T-helper 2 cell treated with Interferon-gamma antibody and Interleukin-4, amounts not matched to agents 5 μg/mL and 100 μg/mL, for 36 hours (primary cell): ENCODE data around the gene PPP1R13B.
A peak's percentile ranks its signal among the peaks of the same experiment; 100 is the strongest.

Source experiments
- DNase-seq: peaks from one replicate; pipeline ENCODE4 v3.0.0; 2021; ENCODE audit warnings: low spot score
- H3K27ac Mint-ChIP-seq: one replicate; pipeline ENCODE4 v1.8.0; 2021; ENCODE audit warnings: mild to moderate bottlenecking, mixed read lengths
- H3K27me3 Mint-ChIP-seq: one replicate; pipeline ENCODE4 v1.8.0; 2021; ENCODE audit warnings: low read depth, mixed read lengths
- H3K36me3 Mint-ChIP-seq: one replicate; pipeline ENCODE4 v1.8.0; 2021; ENCODE audit warnings: low read depth, mixed read lengths
- H3K4me1 Mint-ChIP-seq: one replicate; pipeline ENCODE4 v1.8.0; 2021; ENCODE audit warnings: low read depth, mixed read lengths
- H3K4me3 Mint-ChIP-seq: one replicate; pipeline ENCODE4 v1.8.0; 2022; ENCODE audit warnings: mild to moderate bottlenecking, moderate library complexity, mixed read lengths
- H3K9me3 Mint-ChIP-seq: one replicate; pipeline ENCODE4 v1.8.0; 2021; ENCODE audit warnings: mixed read lengths

PPP1R13B gene

GRCh38 chr14:103858063-103858781, 10.8 kb upstream of the PPP1R13B start:
- Mint-ChIP-seq H3K9me3 (no peaks in the 10 kb centered on the region), H3K27ac (no peak overlapping the region), H3K4me1 (peaks cover 4% of the 10 kb centered on the region), H3K27me3 (no peaks in the 10 kb centered on the region), H3K36me3 (no peaks in the 10 kb centered on the region), H3K4me3 (no peak overlapping the region)
- no peak for DNase-seq

DNA sequence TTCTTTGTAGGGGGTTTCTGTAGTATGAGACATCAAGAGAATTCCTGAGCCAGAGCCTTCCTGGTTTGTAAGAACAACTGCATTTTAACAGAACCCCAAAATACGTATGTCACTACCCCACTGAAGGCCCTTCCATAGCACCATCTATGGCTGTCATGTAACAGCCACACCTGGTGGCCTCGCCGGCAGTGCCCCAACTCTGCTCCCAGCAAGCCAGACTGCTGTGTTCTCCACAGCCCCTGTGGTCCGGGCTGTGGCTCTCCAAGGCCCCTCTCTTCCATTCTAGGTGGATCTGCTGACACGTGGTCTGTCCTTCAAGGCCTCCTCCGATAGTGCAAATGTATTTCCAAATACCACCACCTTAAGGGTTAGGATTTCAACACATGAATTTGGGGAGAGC, 9.9 kb upstream of the PPP1R13B start:
- Mint-ChIP-seq H3K36me3 (no peaks in the 10 kb centered on the region), H3K4me3 (no peak overlapping the region), H3K9me3 (no peaks in the 10 kb centered on the region), H3K27me3 (peaks cover 2% of the 10 kb centered on the region), H3K27ac (no peak overlapping the region), H3K4me1 (peaks cover 4% of the 10 kb centered on the region)
- DNase-seq = no peak

DNA sequence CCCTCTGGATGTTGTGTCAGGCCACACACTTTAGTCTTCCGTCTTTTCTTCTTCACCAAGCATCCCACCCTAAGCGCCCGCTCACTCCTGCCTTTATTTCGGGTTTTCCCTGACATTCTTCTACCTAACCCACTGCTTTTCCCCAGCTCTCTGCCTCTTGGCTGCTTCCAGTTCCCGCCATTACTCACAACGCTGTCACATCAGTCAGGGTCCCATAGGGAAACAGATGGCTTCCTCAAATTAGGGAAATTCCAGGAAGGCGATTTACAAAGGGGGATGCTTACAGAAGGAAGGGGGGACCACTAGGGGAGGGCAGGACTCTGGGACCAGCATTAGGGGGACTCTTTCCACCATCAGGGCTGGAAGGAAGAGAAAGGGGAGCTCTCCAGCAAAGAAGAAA, 9.2 kb upstream of the PPP1R13B start:
- Mint-ChIP-seq H3K9me3 (no peaks in the 10 kb centered on the region), H3K27me3 (peaks cover 2% of the 10 kb centered on the region), H3K4me3 (no peak overlapping the region), H3K36me3 (no peaks in the 10 kb centered on the region), H3K27ac (no peak overlapping the region), H3K4me1 (peaks cover 4% of the 10 kb centered on the region)
- no peak for DNase-seq

- Mint-ChIP-seq H3K27me3 (peaks cover 2% of the 10 kb centered on the region), H3K27ac (no peak overlapping the region), H3K4me1 (peaks cover 4% of the 10 kb centered on the region), H3K9me3 (no peaks in the 10 kb centered on the region), H3K36me3 (no peaks in the 10 kb centered on the region), H3K4me3 (no peak overlapping the region)
- no peak for DNase-seq
These were observed 8.7 kb upstream of the PPP1R13B start for GRCh38 chr14:103856105-103856504.

- H3K4me3 Mint-ChIP-seq = no peak overlapping the region
- no peak for DNase-seq
- no peak overlapping the region for H3K27ac Mint-ChIP-seq
- no peaks in the 10 kb centered on the region for H3K36me3 Mint-ChIP-seq
- H3K9me3 Mint-ChIP-seq = no peaks in the 10 kb centered on the region
- peaks cover 2% of the 10 kb centered on the region for H3K27me3 Mint-ChIP-seq
- peaks cover 4% of the 10 kb centered on the region for H3K4me1 Mint-ChIP-seq
These were observed 8.3 kb upstream of the PPP1R13B start for GRCh38 chr14:103855734-103856095.

DNA sequence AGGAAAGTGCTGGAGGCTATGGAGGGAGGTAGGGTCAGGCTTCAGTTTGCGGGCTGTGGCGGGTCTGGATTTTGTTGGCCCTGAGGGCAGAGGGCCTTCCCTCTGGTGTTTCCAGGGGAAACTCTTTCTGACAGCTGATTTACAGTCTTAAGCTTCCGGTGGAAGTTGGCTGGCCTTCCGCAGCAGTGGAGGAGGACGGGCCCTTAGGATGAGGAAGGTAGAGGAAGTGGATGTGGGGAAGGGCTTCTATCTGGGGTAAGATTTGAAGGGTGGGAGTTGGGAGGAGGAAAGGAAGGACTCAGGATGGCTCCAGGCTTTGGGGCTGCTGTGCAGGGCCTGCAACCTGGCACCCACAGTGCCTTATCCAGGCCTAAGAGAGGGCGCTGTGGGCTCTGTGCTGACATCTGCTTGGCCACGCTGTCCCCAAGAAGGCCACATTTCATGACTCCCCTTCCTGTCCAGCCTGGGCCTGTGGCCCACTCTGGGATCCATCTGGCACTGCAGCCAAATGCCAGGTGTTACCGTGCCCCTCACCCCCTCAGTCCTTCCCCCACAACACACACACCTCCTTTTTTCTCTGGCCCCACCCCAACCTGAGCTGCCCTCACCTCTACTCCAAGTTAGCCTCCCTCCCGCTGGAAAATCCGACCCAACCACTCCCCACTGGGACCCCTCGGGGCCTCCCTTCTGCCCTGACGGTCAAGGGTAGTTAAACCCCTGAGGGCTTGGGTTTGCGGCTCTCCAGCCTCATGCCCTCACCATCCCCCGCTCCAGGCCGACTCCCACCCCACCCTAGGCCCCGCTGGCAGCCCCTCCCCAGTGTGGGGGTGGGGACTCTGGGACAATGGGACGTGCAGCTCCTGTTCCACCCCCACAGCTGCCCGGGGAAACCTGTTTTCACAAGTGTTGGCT, 7.7 kb upstream of the PPP1R13B start:
- H3K9me3 Mint-ChIP-seq = no peaks in the 10 kb centered on the region
- H3K4me1 Mint-ChIP-seq = peaks cover 4% of the 10 kb centered on the region

DNA sequence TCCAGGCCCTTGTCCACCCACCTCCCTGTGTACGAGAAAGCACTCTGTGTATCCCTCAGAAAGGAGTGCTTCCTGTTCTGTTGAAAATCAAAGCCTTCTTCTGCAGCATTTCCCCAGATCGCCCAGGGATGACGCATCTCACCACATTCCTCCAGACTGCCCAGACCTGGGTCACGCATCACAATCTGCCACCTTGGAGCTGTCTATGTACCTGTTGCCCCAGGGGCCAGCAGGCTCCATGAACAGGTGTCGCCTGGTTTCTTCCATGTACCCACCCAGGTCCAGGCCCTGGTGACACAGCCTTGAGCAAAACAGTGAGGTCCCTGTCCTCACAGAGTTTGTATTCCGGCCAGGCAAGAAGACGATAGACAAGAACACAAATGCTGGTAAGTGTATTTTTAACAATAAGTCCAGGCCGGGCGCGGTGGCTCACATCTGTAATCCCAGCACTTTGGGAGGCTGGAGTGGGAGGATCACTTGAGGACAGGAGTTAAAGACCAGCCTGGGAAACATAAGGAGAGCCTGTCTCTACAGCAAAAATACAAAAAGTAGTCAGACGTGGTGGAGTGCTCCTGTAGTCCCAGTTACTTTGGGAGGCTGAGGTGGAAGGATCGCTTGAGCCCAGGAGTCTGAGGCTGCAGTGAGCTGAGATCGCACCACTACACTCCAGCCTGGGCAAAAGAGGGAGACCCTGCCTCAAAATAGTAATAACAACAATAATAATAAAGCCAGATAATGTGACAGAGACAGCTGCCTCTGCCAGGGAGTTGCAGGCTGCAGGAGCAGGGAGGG, 6.8 kb upstream of the PPP1R13B start:
- H3K9me3 Mint-ChIP-seq = no peaks in the 10 kb centered on the region
- H3K4me1 Mint-ChIP-seq = peaks cover 4% of the 10 kb centered on the region
- no peaks in the 10 kb centered on the region for H3K36me3 Mint-ChIP-seq
- no peak for DNase-seq
- H3K4me3 Mint-ChIP-seq = no peak overlapping the region
- no peak overlapping the region for H3K27ac Mint-ChIP-seq
- H3K27me3 Mint-ChIP-seq = peaks cover 4% of the 10 kb centered on the region

More for the DNA sequence above, 7.7 kb upstream of the PPP1R13B start:
- Mint-ChIP-seq H3K27ac (peak overlapping the region; percentile 21), H3K4me3 (no peak overlapping the region), H3K27me3 (peaks cover 2% of the 10 kb centered on the region), H3K36me3 (no peaks in the 10 kb centered on the region)
- DNase-seq = no peak

GRCh38 chr14:103849151-103849886, 1.9 kb upstream of the PPP1R13B start:
- Mint-ChIP-seq H3K4me1 (peaks cover 11% of the 10 kb centered on the region), H3K27ac (no peak overlapping the region), H3K9me3 (no peaks in the 10 kb centered on the region), H3K36me3 (no peaks in the 10 kb centered on the region), H3K4me3 (peak overlapping the region; percentile 56), H3K27me3 (peaks cover 29% of the 10 kb centered on the region)
- no peak for DNase-seq

- Mint-ChIP-seq H3K27ac (no peak overlapping the region), H3K36me3 (no peaks in the 10 kb centered on the region), H3K27me3 (peaks cover 29% of the 10 kb centered on the region), H3K9me3 (no peaks in the 10 kb centered on the region), H3K4me3 (peak overlapping the region; percentile 56), H3K4me1 (peaks cover 11% of the 10 kb centered on the region)
- DNase-seq = no peak
These were observed 1.1 kb upstream of the PPP1R13B start for GRCh38 chr14:103848175-103849077.

- H3K4me3 Mint-ChIP-seq = peak overlapping the region; percentile 89
- H3K27ac Mint-ChIP-seq = peak overlapping the region; percentile 57
- H3K9me3 Mint-ChIP-seq = no peaks in the 10 kb centered on the region
- H3K4me1 Mint-ChIP-seq = peaks cover 11% of the 10 kb centered on the region
- no peaks in the 10 kb centered on the region for H3K36me3 Mint-ChIP-seq
- DNase-seq = peak; percentile 27
- peaks cover 26% of the 10 kb centered on the region for H3K27me3 Mint-ChIP-seq
These were observed 578 bp downstream of the PPP1R13B start for GRCh38 chr14:103846543-103847450.

GRCh38 chr14:103846097-103846496, 1.3 kb downstream of the PPP1R13B start:
- Mint-ChIP-seq H3K36me3 (no peaks in the 10 kb centered on the region), H3K9me3 (no peaks in the 10 kb centered on the region), H3K27me3 (peaks cover 26% of the 10 kb centered on the region), H3K27ac (no peak overlapping the region), H3K4me3 (peak overlapping the region; percentile 89), H3K4me1 (peaks cover 11% of the 10 kb centered on the region)
- no peak for DNase-seq

DNA sequence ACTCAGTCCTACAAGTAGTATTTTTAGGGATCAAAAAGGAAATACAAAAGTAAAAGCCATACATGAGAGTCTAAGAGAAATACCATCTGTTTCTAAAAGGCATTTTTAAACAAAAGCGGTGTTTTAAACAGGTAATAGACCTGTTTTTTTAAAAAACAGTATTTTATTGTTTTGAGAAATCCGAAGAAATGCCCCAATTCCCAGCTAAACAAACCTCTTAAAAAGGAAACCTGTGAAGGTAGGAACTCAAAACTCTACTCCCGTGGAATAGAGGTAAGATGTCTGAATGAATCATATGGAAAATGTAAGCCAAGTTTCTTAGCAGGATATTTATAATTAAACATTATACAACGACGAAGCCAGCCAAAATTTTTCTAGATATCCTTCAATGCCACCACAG, 2.0 kb downstream of the PPP1R13B start:
- Mint-ChIP-seq H3K4me1 (peaks cover 11% of the 10 kb centered on the region), H3K27ac (no peak overlapping the region), H3K4me3 (no peak overlapping the region), H3K9me3 (no peaks in the 10 kb centered on the region), H3K27me3 (peaks cover 26% of the 10 kb centered on the region), H3K36me3 (no peaks in the 10 kb centered on the region)
- no peak for DNase-seq
